H1 (cell line): ENCODE measurements around the gene DDX47. TPM values are rescaled to one million over a fixed set of nuclear protein-coding genes. Genes with fewer than 3 reads are reported as not detected.

Source experiments
- CHD7 ChIP-seq: fragments of 300-600 bp; sonication (generic); IDR thresholded peaks from 2 replicates; pipeline ENCODE4 v1.7.1; 2012; ENCODE audit warnings: low read length, moderate library complexity, mild to moderate bottlenecking, inconsistent platforms; ENCODE audit not compliant: insufficient replicate concordance
- EGR1 ChIP-seq: IDR thresholded peaks from 2 replicates; pipeline ENCODE4 v1.6.1; 2011; ENCODE audit warnings: low read depth, low read length, borderline replicate concordance
- MAFK ChIP-seq: IDR thresholded peaks from 2 replicates; pipeline ENCODE4 v1.6.1; 2012; ENCODE audit warnings: low read depth, mild to moderate bottlenecking, improper control_type of control experiment, low read length
- MAX ChIP-seq: IDR thresholded peaks from 2 replicates; pipeline ENCODE4 v1.6.1; 2012; ENCODE audit warnings: inconsistent platforms
- NRF1 ChIP-seq: IDR thresholded peaks from 2 replicates; pipeline ENCODE4 v1.6.1; 2011; ENCODE audit warnings: mild to moderate bottlenecking, low read depth, low read length, improper control_type of control experiment
- SIN3A ChIP-seq, 2 experiments: IDR thresholded peaks in 1 of 2; conservative IDR thresholded peaks in 1 of 2; 2 replicates each; pipeline ENCODE4 v1.6.1; 2011 to 2012; ENCODE audit warnings: low read length in 2 of 2, improper control_type of control experiment in 1 of 2, low read depth in 1 of 2, mild to moderate bottlenecking in 1 of 2
- SP4 ChIP-seq: IDR thresholded peaks from 2 replicates; pipeline ENCODE4 v1.6.1; 2012; ENCODE audit warnings: low read length, inconsistent platforms
- TBP ChIP-seq: IDR thresholded peaks from 2 replicates; pipeline ENCODE4 v1.6.1; 2011; ENCODE audit warnings: low read depth, low read length, improper control_type of control experiment
- USF2 ChIP-seq: IDR thresholded peaks from 2 replicates; pipeline ENCODE4 v1.6.1; 2011; ENCODE audit warnings: low read length, improper control_type of control experiment
- YY1 ChIP-seq: IDR thresholded peaks from 2 replicates; pipeline ENCODE4 v1.6.1; 2011; ENCODE audit warnings: low read depth, mild to moderate bottlenecking, low read length
- polyA plus RNA-seq, 7 experiments: library from polyadenylated mRNA; depleted of rRNA in 3 of 7; stranded (reverse) in 5 of 7; unstranded in 2 of 7; fragments of >200 nt in 5 of 7; fragments of 200-250 nt in 2 of 7; gene quantifications; 1 replicate in 5 of 7; 2 replicates in 1 of 7; 4 replicates in 1 of 7; pipeline versions ENCODE4 v1.2.1 to v1.2.3, GENCODE V29; 2011 to 2013; ENCODE audit warnings: missing spikeins in 2 of 7, mixed read lengths in 2 of 7
- total RNA-seq: library from RNA; stranded (reverse); fragmentation: NEBNext Ultra II Directional; extraction: Animal tissue kit (Norgen Biotek cat#: 25700); gene quantifications from 2 replicates; pipeline ENCODE4 v1.2.1, GENCODE V29; 2021

The DDX47 gene
- total and polyA plus RNA-seq, 2 of the 8 experiments (the other 6 are each of a cell fraction or from before 2014, with no cell fraction given), result 54.4 to 74.2 TPM

GRCh38 chr12:12818701-12819100 is 5.6 kb downstream of the DDX47 start (continued):
- TF ChIP-seq CHD7, result no peak
- no peak for TF ChIP-seq YY1
- TF ChIP-seq TBP, result no peak
- no peak for TF ChIP-seq NRF1
- TF ChIP-seq MAFK, result no peak
- no peak for TF ChIP-seq USF2
- no peak for TF ChIP-seq EGR1
- no peak for TF ChIP-seq MAX
- TF ChIP-seq SP4, result no peak
- no peak for TF ChIP-seq SIN3A (conservative IDR thresholded peaks at IDR 0.05 in 1 of 2, IDR thresholded peaks at IDR 0.05 in 1 of 2; ENCODE audit: low read depth in 1 of 2, low read length in 2 of 2)
